ENCODE measurements around the gene TTC13. TPM values are rescaled to one million over a fixed set of nuclear protein-coding genes. Genes with fewer than 3 reads are reported as not detected.
A peak's percentile ranks its signal among the peaks of the same experiment; 100 is the strongest.

Gene TTC13
- total RNA-seq, 4 donors from 2014 or later: 8.4 to 27.0 (median 11.5) TPM

- no peak for DNase-seq (ENCODE audit: extremely low spot score)
- Histone ChIP-seq H3K36me3 (peaks cover 0 to 9% (median 0%) of the 10 kb centered on the region in 4 donors), H3K27ac (replicated peaks in 1 of 4) (no peak overlapping the region), H3K9me3 (no peaks in the 10 kb centered on the region), H3K4me3 (no peak overlapping the region), H3K27me3 (no peaks in the 10 kb centered on the region), H3K4me1 (peaks cover 74 to 93% (median 82%) of the 10 kb centered on the region in 4 donors)
- no peak for TF ChIP-seq POLR2A (IDR thresholded peaks at IDR 0.05; ENCODE audit: low read depth)
- TF ChIP-seq, protein P1, sequence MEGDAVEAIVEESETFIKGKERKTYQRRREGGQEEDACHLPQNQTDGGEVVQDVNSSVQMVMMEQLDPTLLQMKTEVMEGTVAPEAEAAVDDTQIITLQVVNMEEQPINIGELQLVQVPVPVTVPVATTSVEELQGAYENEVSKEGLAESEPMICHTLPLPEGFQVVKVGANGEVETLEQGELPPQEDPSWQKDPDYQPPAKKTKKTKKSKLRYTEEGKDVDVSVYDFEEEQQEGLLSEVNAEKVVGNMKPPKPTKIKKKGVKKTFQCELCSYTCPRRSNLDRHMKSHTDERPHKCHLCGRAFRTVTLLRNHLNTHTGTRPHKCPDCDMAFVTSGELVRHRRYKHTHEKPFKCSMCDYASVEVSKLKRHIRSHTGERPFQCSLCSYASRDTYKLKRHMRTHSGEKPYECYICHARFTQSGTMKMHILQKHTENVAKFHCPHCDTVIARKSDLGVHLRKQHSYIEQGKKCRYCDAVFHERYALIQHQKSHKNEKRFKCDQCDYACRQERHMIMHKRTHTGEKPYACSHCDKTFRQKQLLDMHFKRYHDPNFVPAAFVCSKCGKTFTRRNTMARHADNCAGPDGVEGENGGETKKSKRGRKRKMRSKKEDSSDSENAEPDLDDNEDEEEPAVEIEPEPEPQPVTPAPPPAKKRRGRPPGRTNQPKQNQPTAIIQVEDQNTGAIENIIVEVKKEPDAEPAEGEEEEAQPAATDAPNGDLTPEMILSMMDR (IDR thresholded peaks at IDR 0.05): no peak
- no peak for TF ChIP-seq EP300 (IDR thresholded peaks at IDR 0.05)
- no peak for TF ChIP-seq POLR2AphosphoS5 (IDR thresholded peaks at IDR 0.05)
- 89% methylated on average over 9 of the region's 9 CpGs for WGBS
- intact Hi-C loops (cut with DNase I): no loop called here
These were observed 117.9 kb downstream of the TTC13 start for GRCh38 chr1:230860617-230861384.

DNA sequence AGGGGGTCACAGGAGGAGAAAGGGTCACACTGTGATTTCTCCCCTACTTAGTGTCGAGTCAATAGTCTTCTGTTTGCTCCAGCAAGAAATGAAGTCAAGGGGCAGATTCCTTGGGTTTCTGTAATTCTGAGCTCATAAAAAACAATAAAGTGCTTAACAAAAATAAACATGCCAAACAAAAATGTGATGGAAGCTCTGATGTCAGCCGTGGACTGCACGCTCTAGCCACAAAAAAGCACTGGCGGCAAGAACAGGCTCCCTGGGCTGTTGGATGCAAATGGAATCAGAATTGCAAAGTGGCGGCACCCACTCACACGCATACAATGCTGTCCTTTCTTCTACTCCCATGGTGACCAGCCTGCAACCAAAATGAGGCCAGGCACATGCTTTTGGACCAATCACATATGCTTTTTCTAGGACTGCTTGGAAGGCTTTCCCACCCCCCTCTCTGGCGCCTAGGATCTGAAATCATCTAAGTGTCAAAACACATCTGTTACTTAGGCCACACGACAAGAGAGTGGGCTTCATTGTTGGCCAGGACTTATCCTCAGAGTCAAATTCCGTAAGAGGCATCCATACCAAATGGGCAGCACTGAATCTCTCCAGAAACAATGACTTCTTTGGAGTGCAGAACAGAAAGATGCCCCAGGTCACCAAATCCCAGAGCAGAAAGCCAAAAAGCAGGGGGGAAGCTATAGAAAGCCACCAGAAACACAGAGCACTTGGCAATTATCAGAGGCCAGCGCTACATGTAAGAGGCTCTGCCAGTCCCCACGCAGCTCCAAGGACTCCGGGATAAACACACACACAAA lies 119.5 kb downstream of the TTC13 start:
- H3K27me3 ChIP-seq: no peaks in the 10 kb centered on the region
- no peak overlapping the region for H3K4me3 ChIP-seq
- peak overlapping the region in 2 of 4 donors; percentile 46 to 53 for H3K27ac ChIP-seq (replicated peaks in 1 of 4)
- no peaks in the 10 kb centered on the region for H3K9me3 ChIP-seq
- H3K4me1 ChIP-seq: peaks cover 63 to 90% (median 69%) of the 10 kb centered on the region in 4 donors
- intact Hi-C loops (cut with DNase I): no loop called here
- no peak for DNase-seq (ENCODE audit: extremely low spot score)
- no peak for TF ChIP-seq EP300 (IDR thresholded peaks at IDR 0.05)
- no peak for TF ChIP-seq POLR2A (IDR thresholded peaks at IDR 0.05; ENCODE audit: low read depth)
- no peak for TF ChIP-seq POLR2AphosphoS5 (IDR thresholded peaks at IDR 0.05)
- TF ChIP-seq, protein P1 (IDR thresholded peaks at IDR 0.05): no peak
- H3K36me3 ChIP-seq: peaks cover 5 to 16% (median 13%) of the 10 kb centered on the region in 4 donors
- 79% methylated on average over 12 of the region's 12 CpGs for WGBS

- DNase-seq (ENCODE audit: extremely low spot score): no peak
- Histone ChIP-seq H3K27ac (replicated peaks in 1 of 4) (peak overlapping the region in 2 of 4 donors; percentile 46 to 53), H3K36me3 (peaks cover 10 to 23% (median 20%) of the 10 kb centered on the region in 4 donors), H3K4me3 (no peak overlapping the region), H3K27me3 (no peaks in the 10 kb centered on the region), H3K9me3 (peaks cover 0 to under 1% (median 0%) of the 10 kb centered on the region in 4 donors), H3K4me1 (peaks cover 55 to 88% (median 67%) of the 10 kb centered on the region in 4 donors)
- WGBS: 82% methylated on average over 7 of the region's 7 CpGs
- intact Hi-C loops (cut with DNase I): no loop called here
- TF ChIP-seq POLR2A (IDR thresholded peaks at IDR 0.05; ENCODE audit: low read depth) (no peak), EP300 (IDR thresholded peaks at IDR 0.05) (no peak), POLR2AphosphoS5 (IDR thresholded peaks at IDR 0.05) (no peak)
- TF ChIP-seq, protein P1 (IDR thresholded peaks at IDR 0.05): no peak
These were observed 120.3 kb downstream of the TTC13 start for GRCh38 chr1:230858236-230858820.

DNA sequence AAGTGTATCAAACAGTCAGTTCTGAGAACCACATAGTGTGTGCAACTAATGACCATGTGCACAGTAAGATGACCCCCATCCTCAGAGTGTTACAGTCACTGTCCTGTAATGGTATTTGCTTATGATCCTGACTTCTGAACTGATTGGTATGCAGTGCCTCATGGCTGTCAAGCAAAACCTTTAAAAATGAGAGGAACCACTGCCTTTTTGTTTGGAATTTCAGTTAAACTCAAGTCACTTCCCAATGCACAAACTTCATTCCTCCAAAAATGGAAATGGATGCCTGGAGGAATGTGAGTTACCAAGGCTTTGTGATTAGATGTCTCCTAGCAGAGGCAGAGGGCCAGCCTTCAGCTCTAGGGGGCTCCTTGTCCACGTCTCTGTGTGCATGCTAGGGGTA lies 120.8 kb downstream of the TTC13 start:
- H3K9me3 ChIP-seq: peaks cover 0 to 5% (median 1%) of the 10 kb centered on the region in 4 donors
- WGBS: 63% methylated on average over 1 of the region's 1 CpG
- H3K4me3 ChIP-seq: no peak overlapping the region
- TF ChIP-seq EP300 (IDR thresholded peaks at IDR 0.05) (no peak), POLR2AphosphoS5 (IDR thresholded peaks at IDR 0.05) (no peak), POLR2A (IDR thresholded peaks at IDR 0.05; ENCODE audit: low read depth) (no peak)
- TF ChIP-seq, protein P1 (IDR thresholded peaks at IDR 0.05): no peak
- peak overlapping the region in 2 of 4 donors; percentile 46 to 53 for H3K27ac ChIP-seq (replicated peaks in 1 of 4)
- peaks cover 15 to 27% (median 25%) of the 10 kb centered on the region in 4 donors for H3K36me3 ChIP-seq
- intact Hi-C loops (cut with DNase I): no loop called here
- no peak for DNase-seq (ENCODE audit: extremely low spot score)
- no peaks in the 10 kb centered on the region for H3K27me3 ChIP-seq
- H3K4me1 ChIP-seq: peaks cover 51 to 83% (median 63%) of the 10 kb centered on the region in 4 donors
